GM12873 (cell line): ENCODE data around the gene FRK.

ENCODE experiments used
- TF ChIP-seq, protein P1 (sequence below): IDR thresholded peaks from 2 replicates; pipeline ENCODE4 v1.5.1; 2012; ENCODE audit warnings: low read depth, mild to moderate bottlenecking, moderate library complexity, low read length, control low read depth; ENCODE audit not compliant: insufficient read depth; ENCODE audit errors: missing control alignments

Gene FRK, protein sequence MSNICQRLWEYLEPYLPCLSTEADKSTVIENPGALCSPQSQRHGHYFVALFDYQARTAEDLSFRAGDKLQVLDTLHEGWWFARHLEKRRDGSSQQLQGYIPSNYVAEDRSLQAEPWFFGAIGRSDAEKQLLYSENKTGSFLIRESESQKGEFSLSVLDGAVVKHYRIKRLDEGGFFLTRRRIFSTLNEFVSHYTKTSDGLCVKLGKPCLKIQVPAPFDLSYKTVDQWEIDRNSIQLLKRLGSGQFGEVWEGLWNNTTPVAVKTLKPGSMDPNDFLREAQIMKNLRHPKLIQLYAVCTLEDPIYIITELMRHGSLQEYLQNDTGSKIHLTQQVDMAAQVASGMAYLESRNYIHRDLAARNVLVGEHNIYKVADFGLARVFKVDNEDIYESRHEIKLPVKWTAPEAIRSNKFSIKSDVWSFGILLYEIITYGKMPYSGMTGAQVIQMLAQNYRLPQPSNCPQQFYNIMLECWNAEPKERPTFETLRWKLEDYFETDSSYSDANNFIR

DNA sequence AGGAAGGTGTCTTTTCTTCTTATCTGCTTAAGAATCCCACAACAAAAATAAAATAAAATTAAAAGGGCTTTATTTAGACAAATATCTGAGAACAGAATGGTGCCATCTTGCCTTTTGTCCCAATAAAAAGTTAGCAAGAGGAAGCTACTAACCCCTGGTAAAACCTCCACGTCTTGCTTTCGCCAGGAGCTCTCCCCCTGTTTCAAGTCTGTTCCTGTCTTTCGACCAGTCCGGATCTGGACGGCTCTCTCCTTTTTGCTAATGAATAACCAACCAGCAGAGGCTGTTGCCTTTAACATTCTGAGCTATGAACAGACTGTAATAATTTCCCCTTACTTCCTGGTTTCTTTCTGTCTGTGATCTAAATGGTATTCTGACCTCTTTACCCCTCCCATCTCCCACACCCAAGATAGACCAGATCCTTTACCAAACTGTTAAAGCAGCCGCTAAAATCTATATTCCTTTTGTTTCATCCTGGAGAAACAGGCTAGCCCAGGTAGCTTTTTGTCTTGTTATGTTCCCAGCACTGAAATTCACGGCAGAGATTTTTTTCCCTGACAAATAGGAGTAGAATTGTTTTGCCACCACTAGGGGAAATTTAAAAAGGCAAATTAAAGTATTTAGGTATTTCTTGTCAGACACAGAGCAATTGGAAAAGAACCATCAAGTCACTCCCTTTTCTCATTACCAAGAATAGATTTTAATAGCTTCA is at the start of gene FRK:
Gene FRK (minus strand): TSS at position 320 of the 712 bp plus-strand sequence. CDS start 580 bp downstream, outside the sequence.
- TF ChIP-seq, protein P1, sequence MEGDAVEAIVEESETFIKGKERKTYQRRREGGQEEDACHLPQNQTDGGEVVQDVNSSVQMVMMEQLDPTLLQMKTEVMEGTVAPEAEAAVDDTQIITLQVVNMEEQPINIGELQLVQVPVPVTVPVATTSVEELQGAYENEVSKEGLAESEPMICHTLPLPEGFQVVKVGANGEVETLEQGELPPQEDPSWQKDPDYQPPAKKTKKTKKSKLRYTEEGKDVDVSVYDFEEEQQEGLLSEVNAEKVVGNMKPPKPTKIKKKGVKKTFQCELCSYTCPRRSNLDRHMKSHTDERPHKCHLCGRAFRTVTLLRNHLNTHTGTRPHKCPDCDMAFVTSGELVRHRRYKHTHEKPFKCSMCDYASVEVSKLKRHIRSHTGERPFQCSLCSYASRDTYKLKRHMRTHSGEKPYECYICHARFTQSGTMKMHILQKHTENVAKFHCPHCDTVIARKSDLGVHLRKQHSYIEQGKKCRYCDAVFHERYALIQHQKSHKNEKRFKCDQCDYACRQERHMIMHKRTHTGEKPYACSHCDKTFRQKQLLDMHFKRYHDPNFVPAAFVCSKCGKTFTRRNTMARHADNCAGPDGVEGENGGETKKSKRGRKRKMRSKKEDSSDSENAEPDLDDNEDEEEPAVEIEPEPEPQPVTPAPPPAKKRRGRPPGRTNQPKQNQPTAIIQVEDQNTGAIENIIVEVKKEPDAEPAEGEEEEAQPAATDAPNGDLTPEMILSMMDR, result no peak

DNA sequence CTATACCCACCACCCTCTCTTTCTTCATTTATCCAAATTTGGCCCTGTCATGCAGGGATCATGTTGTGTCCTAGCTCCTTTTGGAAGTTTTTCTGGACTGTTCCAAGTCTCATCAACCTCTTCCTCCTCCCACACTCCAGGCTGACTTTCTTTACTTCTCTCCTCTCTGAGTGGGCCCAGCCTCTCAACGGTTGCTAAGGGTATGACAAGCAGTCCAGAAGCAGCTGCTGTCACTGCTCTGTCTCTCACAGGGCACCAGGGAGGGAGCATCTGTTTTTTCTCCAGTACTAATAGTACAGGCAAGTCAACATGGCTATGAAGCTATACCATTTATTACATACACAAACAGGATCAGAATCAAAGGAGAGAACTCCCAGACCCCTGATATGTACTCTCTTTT is 48.1 kb upstream of the FRK start:
- TF ChIP-seq, protein P1, result no peak

DNA sequence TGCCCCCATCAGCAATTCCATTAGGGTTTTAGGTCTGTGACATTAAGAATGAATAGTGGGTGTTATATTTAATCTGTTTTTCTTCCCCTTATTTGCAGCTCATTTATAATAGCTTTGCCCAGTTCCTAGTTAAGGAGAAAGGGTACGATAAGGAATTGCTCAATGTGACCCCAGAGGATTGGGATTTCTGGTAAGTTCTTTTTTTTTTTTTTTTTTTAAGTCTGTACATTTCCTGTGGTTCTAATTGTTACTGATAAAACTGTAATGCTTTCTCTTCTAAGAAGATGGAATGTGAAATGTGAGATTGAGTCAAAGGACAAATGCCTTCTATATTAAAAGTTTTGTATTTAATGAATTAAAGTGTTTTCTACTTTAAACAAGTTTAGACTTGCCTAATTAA is 45.5 kb upstream of the FRK start:
- TF ChIP-seq, protein P1, result no peak

DNA sequence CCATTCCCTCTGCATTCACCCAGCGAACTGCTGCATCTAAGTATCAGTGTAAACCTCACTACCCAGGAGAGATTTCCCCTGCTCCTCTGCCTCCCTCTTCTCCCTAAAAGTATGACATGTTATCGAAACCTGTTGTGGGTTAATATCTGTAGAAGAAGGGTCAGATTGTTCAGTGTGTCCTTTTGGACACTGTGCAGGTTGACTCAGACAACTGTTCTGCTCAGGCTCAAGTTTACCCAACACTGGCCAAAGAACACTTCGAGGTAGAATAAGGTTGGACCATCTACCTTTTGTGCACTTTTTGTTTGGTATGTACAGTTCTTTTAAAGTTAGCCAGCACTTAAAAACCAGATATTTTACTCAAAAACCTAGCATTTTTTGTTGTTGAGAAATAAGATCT is 44.6 kb upstream of the FRK start:
- TF ChIP-seq, protein P1, result no peak

DNA sequence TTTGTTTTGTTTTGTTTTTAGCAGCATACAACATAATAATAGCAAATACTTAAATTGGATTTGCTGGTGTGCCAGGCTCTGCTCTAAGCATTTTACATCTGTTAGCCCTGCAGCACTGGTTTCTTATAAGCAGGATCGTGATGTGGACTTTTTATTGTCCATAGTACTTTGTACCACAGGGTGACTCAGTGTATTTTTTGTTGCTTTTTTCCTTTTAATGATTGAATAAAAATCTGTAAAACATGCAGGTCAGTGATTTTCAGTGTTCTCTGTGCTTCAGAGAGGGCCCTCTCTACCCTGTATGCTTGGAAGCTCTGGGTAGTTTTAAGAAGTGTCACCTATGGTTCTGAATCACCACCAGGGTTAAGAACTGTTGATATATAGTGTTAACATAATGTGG is 43.9 kb upstream of the FRK start:
- TF ChIP-seq, protein P1, result no peak

DNA sequence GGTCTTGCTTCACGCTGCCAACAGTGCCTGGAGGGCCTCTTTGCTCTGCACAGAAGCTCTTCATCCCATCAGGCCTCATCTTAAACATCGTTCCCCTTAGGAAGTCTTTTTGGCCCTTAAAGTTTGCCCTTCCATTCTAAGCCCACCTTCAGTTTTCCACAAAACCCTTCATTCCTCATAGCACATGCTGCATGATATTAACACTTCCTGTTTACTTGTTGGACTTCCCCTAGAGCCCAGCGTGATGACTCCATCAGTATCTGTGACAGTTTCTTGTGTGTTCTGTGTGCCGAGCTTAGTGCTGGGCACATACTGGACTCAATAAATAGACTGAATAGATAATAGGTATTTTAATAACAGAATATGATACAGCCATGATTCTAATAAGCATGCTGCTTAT is 42.2 kb upstream of the FRK start:
- TF ChIP-seq, protein P1, result no peak

DNA sequence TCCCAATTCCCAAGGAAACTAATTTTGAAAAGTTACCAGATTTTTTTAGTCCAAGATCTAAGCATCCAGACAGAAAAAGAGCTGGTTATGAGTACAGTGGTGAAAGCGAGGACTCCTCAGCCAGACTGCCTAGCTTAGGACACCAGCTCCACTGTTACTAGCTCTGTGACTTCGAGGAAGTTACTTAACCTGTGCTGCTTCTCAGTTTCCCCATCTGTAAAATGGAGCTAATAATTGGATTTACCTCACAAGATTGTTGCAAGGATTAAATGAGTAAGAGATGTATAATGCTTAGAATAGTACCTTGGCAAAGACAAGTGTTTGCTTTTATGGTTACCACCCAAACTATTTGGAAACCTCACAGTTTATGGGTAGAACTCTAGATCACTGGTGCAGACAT is 41.1 kb upstream of the FRK start:
- TF ChIP-seq, protein P1, result no peak
